ENCODE data around the gene PCYOX1L.

Gene PCYOX1L

GRCh38 chr5:149323621-149324205 lies 34.1 kb upstream of the PCYOX1L start:
- TF ChIP-seq GATA1 (IDR thresholded peaks at IDR 0.05; ENCODE audit: low read depth, low read length), result no peak
- no peak for DNase-seq

GRCh38 chr5:149324641-149325040 lies 33.2 kb upstream of the PCYOX1L start:
- DNase-seq, result no peak
- no peak for TF ChIP-seq GATA1 (IDR thresholded peaks at IDR 0.05; ENCODE audit: low read depth, low read length)
- TF ChIP-seq POLR2A (IDR thresholded peaks at IDR 0.05; ENCODE audit: low read length), result no peak

- TF ChIP-seq POLR2A (IDR thresholded peaks at IDR 0.05; ENCODE audit: low read length), result no peak
- TF ChIP-seq GATA1 (IDR thresholded peaks at IDR 0.05; ENCODE audit: low read depth, low read length), result no peak
- DNase-seq, result no peak
Measured at GRCh38 chr5:149325166-149325735, 32.6 kb upstream of the PCYOX1L start.

GRCh38 chr5:149325894-149326293 lies 32.0 kb upstream of the PCYOX1L start:
- TF ChIP-seq GATA1 (IDR thresholded peaks at IDR 0.05; ENCODE audit: low read depth, low read length) (no peak), POLR2A (IDR thresholded peaks at IDR 0.05; ENCODE audit: low read length) (no peak)
- no peak for DNase-seq

GRCh38 chr5:149326611-149327010 lies 31.2 kb upstream of the PCYOX1L start:
- TF ChIP-seq POLR2A (IDR thresholded peaks at IDR 0.05; ENCODE audit: low read length) (no peak), GATA1 (IDR thresholded peaks at IDR 0.05; ENCODE audit: low read depth, low read length) (no peak)
- no peak for DNase-seq

DNA sequence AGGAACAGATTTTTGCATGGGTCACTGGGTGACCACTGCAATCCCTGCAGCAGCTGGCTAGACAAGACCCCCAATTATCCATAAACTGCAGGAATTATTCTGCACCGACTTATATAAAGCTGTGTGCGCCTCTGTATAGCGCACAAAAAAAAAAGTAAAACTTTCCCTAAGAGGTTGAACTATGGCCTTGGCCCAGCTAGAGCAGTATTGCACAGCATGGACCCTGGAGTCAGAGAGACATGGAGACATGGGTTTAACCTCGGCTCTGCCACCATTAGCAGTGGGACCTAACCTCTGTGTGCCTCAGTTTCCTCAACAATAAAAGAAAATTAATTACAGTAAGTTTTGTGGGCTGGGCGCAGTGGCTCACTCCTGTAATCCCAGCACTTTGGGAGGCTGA lies 29.7 kb upstream of the PCYOX1L start:
- TF ChIP-seq GATA1 (IDR thresholded peaks at IDR 0.05; ENCODE audit: low read depth, low read length), result no peak
- no peak for TF ChIP-seq POLR2A (IDR thresholded peaks at IDR 0.05; ENCODE audit: low read length)
- DNase-seq, result no peak

DNA sequence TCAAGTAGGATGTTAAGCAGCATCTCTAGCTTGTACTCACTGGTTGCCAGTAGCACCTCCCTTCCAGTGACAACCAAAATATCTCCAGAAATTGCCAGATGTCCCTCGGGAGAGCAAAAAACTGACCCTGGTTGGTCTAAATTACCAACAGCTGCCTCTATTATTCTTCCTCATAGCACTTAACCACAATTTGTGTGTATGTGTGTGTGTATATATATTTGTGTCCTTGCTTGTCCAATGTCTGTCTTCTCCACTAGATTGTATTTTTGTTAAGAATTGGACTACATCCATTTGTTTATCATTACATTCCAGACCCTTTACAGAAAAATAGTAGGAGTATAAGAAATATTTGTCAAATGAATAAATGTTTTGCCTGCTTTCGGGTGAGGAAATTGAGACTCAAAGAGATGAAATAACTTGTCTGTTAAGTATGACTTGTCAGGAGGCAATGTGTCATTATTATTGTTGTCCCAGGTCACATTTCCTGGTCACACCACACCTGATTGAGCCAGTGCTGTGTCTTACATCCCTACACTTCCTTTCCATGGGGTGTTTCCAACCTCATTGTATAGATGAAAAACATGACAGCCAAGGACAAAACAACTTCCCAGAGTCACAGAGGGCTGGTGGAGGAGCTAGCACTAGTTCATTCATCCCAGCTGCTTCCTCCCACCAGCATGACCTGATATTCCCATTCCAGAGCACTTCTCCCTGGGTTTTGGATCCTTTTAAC lies 24.0 kb upstream of the PCYOX1L start:
- DNase-seq, result no peak
- no peak for TF ChIP-seq GATA1 (IDR thresholded peaks at IDR 0.05; ENCODE audit: low read depth, low read length)
- TF ChIP-seq POLR2A (IDR thresholded peaks at IDR 0.05; ENCODE audit: low read length), result no peak

DNA sequence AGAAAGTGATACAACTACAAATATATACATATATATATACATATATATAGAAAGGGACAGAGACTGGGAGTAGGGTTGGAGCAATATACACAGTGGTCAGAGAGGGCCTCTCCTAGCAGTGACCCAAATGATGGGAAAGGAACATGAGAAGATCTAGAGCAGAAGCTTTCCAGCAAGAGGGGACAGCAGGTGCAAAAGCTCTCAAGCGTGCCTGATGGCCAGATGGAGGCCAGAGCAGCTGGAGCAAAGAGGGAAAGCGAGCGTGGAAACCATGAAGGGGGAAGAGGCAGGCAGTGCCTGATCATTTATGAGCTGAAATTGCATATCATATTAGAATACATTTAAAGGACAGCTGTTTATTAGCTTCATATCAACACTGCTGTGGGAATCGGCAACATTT lies 20.1 kb upstream of the PCYOX1L start:
- TF ChIP-seq GATA1 (IDR thresholded peaks at IDR 0.05; ENCODE audit: low read depth, low read length) (no peak), POLR2A (IDR thresholded peaks at IDR 0.05; ENCODE audit: low read length) (no peak)
- DNase-seq, result no peak

- TF ChIP-seq POLR2A (IDR thresholded peaks at IDR 0.05; ENCODE audit: low read length) (no peak), GATA1 (IDR thresholded peaks at IDR 0.05; ENCODE audit: low read depth, low read length) (no peak)
- DNase-seq, result no peak
Measured at GRCh38 chr5:149338364-149338763, 19.5 kb upstream of the PCYOX1L start.

- no peak for DNase-seq
- TF ChIP-seq GATA1 (IDR thresholded peaks at IDR 0.05; ENCODE audit: low read depth, low read length) (no peak), POLR2A (IDR thresholded peaks at IDR 0.05; ENCODE audit: low read length) (no peak)
Measured at GRCh38 chr5:149340920-149341319, 16.9 kb upstream of the PCYOX1L start.

GRCh38 chr5:149341876-149342275 lies 16.0 kb upstream of the PCYOX1L start:
- TF ChIP-seq GATA1 (IDR thresholded peaks at IDR 0.05; ENCODE audit: low read depth, low read length), result no peak
- no peak for TF ChIP-seq POLR2A (IDR thresholded peaks at IDR 0.05; ENCODE audit: low read length)
- DNase-seq, result no peak

GRCh38 chr5:149344151-149344550 lies 13.7 kb upstream of the PCYOX1L start:
- no peak for TF ChIP-seq GATA1 (IDR thresholded peaks at IDR 0.05; ENCODE audit: low read depth, low read length)
- no peak for TF ChIP-seq POLR2A (IDR thresholded peaks at IDR 0.05; ENCODE audit: low read length)
- DNase-seq, result no peak

DNA sequence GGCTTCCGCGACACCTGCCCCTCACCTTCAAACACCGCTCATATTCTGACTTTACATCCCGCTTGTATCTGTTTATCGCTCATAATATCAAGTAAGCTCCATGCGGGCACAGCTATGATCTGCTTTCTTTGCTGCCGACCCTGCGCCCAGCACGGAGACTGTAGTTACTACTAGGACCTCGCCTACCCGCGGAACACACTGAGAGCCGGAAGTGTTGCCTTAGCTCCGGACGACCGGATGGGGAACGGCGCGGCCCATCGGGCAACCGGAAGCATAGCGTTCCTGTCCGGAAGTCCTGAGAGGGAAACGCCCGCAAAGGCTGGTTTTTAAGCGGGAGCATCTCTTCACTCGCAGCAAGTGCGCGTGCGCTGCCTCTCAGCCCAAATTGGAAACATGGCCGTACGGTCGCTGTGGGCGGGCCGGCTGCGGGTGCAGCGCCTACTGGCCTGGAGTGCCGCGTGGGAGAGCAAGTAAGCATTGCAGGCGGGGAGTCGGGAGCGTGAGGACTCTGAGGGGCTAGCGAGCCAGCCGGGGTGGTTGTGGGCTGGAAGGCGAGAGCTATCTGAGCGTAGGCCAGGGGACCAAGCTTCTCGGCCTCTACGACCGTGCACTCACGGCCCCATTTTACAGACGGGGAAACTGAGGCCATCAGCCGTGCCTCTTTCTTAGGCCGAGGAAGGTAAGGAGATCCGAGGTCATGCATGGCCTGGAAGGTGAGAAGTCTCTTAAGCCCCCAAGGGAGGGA lies 12.5 kb upstream of the PCYOX1L start, which contains the start of gene GRPEL2:
Gene GRPEL2 (plus strand): TSS at position 353 of the 745 bp plus-strand sequence. CDS start 41 bp downstream, at position 394.
- TF ChIP-seq POLR2A (IDR thresholded peaks at IDR 0.05; ENCODE audit: low read length) (peak; percentile 97), GATA1 (IDR thresholded peaks at IDR 0.05; ENCODE audit: low read depth, low read length) (no peak)
- peak; percentile 98 to 99 for DNase-seq

GRCh38 chr5:149345892-149346222 lies 12.0 kb upstream of the PCYOX1L start:
- TF ChIP-seq GATA1 (IDR thresholded peaks at IDR 0.05; ENCODE audit: low read depth, low read length) (no peak), POLR2A (IDR thresholded peaks at IDR 0.05; ENCODE audit: low read length) (no peak)

More at GRCh38 chr5:149345892-149346222, 12.0 kb upstream of the PCYOX1L start:
- DNase-seq, result peak; percentile 71 to 78

All from erythroblast (primary cell).